Raji (cell line): ENCODE data around the gene CMTM6.

Source experiments
- POLR2A ChIP-seq: IDR thresholded peaks from 2 replicates; pipeline ENCODE4 v1.6.1; 2011; ENCODE audit warnings: low read depth, low read length, control low read depth; ENCODE audit not compliant: insufficient read depth

The CMTM6 gene

DNA sequence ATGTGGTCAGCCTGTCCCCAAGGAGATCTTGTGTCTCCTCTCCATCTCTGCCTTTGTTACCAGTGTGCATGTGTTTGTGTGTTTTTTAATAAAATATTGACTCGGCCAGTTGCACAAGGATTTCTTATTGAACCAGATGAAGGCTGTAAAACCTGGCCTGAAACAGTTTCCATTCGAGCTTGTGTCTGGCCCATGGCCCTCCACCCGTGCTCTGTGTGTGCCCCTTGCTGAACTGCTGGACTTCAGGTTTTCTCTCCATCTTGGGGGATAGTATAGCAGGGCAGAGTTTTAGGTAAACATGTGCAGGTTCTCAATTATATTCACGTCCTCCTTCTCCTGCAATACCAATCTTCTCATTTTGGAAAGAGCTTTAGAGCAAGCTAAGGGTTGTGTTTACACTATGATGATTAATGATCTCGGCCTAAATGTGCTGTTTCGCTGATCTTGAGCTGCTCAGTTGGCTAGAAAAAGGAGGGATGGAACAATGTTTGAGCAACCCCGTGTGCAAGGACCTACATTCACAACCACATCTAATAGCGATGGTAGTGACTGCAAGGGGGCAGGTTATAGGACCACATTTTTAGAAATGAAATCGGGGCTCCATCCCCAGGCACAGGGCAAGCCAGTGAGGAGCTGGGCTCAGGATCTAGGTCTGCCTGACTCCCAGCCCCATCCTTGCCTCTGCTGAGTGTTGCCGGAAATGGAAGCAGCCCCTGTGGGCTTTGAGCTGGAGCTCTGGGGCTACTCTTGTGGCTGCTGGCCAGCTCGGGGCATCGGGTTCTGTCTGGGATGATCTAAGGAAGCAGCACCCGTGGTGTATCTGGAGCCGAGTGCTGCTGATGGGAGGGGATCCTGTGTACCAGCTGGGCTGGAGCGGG is 47.7 kb downstream of the CMTM6 start:
- TF ChIP-seq POLR2A, result no peak

- no peak for TF ChIP-seq POLR2A
Measured at GRCh38 chr3:32454111-32454510, 48.5 kb downstream of the CMTM6 start.

DNA sequence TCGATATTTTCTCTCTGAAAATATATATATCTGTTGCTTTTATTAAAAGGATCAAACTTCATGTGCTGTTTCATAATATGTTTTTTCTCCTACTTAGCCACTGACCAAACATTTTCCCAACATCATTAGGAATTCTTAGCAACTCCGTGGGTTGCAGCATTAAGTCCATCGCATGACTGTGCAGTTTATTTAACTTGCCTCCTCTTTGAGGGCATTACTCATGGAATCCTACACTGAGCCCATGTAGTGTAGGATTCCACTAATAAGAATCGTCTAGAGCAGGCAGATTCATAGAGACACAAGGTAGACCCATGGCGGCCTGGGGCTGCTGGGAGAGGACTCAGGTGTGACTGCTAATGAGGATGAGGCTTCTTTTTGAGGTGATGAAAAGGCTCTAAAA is 49.3 kb downstream of the CMTM6 start:
- no peak for TF ChIP-seq POLR2A

DNA sequence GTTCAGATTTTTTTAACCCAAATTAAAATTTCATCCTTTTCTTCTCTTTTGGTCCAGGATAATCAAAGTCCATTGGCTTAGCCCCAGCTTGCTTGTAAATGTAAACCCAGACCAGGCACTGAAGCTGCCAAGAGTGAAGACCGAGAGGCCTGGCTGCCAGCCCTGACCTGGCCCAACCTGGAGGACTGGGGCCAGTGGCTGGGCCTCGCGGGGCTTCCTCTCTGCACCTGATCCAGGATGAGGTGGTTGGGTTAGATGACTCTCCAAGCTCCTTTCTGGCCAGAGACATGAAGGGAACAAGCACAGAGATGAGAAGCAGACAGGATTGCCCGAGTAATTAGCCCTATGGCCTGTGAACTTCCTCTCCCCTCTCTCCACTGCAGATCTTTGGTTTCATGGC is 50.6 kb downstream of the CMTM6 start:
- no peak for TF ChIP-seq POLR2A

DNA sequence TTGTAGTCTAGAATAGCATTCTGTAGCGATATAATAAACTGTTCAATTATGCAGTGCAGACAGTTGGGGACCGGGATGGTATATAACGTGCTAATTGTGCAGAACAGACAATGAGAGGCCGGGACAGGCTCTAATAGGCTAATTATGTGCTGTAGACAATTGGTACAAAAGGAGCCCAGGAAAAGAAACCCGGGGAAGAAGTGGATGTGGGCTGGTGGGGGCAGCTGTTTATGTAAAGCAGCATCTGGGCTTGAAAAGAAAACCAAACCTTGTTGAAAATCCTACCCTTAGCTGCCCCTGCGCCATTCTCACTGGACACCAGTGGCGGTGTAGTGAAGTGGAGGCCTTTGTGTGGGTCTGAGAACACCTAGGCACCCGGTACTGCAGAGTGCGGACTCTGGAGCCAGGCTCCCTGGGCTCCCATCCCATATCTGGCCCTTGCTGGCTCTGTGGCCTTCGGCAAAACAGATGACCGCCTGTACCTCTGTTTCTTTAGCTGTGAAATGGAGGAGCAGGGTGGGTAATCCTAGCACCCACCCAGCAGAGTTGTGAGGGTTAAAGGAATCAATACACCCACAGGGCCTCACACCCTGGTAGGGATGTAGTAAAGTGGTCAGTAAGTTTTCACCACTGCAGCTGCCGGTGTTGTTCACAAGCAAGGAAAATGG is 51.5 kb downstream of the CMTM6 start:
- no peak for TF ChIP-seq POLR2A

DNA sequence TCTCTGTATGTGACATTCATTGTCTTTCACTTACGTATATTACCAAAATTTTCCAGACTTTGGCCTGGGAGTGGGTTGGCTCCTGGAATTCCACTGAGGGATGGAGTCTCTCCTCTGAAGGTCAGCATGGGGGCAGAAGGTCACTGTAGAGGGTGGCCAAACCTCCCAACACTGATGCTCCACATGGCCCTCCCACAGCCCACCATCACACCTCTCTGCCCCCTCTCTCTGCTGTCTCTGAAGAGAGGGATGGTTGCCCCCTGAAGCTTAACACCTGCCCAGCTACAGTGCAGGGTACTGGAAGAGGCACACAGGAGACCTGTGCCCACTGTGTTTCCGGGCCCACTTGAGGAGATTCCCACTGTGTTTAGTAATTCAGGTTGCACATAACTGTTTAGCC is 52.2 kb downstream of the CMTM6 start:
- TF ChIP-seq POLR2A, result no peak

DNA sequence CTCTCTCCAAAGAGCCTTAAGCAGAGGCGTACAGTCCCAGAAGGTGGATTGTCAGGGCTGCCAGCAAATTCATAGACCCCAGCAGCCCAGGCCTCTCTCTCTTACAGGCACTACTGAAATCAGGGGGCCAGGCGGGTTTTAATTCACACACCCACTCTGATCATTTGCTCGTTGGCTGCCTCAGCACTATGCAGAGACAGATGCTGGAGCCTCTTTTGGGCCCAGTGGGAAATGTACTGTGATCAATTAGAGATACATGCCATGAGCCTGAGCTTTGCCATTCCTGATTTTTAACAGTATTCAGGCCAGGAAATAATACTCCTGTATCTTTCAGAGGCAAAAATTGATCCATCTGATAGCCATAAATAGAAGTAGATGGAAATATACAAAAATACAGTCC is 53.0 kb downstream of the CMTM6 start:
- TF ChIP-seq POLR2A, result no peak

DNA sequence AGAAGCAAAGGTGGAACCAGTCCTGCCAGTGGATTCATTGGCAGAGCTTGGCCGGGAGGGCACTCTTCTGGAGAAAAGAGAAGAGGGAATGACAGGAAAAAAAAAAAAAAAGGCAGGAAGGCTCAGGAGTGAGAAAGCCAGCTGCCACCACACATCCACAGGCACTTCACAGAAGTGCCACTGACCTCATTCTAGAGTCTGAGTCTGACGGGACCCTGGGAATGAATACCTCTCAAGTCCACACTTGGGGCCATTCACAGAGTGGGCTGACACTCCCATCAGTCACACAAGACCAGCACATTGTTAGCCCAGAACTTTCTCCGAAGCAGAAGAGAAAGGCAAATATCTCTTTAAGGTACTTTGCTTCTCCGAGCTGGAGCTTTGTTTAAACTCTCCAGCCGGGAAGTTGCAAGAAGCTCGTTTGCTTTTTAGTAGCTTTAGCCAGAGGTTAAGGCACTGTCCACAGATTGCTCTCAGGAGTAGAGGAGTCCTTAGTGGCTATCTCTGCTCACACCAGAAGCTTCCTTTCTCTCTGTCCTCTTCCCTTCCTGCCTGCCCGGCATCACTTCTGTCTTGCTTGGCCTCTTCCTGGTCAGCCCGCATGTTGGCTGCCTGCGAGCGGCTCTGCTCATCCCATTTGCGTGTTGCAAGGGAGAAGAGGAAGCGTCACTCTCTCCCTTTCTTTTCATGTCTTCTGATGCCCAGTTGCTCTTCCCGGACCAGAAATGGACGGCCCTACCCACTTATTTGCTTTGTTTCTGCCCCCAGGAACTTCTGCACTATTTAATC is 53.8 kb downstream of the CMTM6 start:
- TF ChIP-seq POLR2A, result no peak

DNA sequence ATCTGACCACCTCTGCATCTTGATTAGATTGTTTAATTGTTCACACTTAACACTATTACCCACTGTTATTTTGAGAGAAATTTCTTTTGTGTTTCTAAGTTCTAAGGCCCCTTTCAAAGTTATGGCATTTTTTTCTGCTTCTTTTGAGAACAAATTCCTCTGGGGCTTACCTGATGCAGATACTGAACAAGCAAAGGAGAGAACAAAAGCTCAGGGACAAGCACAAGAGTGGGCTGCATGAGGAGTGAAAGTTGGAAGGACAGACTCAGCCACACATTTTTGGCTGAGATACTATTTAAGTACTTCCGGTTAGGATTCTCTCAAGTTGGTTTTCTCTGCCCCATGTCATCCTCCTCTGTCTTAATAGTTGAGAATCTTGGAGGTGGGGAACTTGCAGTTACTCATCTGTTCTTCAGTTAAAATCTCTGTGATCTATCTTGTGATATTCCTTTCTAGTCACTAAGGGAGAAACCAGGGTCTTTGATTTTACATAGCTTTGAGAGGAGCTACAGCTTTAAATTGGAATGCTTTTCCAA is 54.7 kb downstream of the CMTM6 start:
- no peak for TF ChIP-seq POLR2A

GRCh38 chr3:32443478-32443877 is 59.2 kb downstream of the CMTM6 start:
- no peak for TF ChIP-seq POLR2A

- TF ChIP-seq POLR2A, result no peak
Measured at GRCh38 chr3:32442766-32443165, 59.9 kb downstream of the CMTM6 start.

DNA sequence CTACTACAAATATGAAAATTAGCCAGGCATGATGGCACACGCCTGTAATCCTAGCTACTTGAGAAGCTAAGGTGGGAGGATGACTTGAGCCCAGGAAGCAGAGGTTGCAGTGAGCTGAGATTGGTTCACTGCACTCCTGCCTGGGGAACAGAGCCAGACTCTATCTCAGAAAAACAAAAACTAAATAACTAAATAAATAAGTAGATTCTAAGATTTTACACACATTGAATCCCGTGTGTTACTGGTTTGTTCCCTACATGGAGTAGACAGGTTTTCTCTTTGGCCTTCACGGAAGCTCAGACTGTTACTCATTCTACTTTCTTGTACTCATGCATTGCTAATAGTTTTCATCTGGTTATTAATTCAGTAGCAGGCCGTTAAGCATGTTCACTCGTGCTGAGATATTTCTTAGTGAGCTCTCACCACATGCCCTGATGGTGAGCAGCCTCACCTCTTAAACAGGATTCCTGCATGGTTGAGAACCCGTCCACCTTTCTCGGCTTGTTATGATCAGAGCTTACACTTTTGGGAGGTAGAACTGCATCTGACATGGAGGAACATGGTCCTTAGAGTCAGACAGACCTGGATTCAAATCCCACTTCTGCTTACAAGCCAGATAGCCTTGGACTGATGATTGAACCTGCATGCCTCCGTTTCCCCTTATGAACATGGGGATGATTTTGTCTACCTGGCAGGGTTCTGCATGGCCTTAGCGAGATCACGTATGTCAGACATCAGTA is 61.9 kb downstream of the CMTM6 start:
- no peak for TF ChIP-seq POLR2A

DNA sequence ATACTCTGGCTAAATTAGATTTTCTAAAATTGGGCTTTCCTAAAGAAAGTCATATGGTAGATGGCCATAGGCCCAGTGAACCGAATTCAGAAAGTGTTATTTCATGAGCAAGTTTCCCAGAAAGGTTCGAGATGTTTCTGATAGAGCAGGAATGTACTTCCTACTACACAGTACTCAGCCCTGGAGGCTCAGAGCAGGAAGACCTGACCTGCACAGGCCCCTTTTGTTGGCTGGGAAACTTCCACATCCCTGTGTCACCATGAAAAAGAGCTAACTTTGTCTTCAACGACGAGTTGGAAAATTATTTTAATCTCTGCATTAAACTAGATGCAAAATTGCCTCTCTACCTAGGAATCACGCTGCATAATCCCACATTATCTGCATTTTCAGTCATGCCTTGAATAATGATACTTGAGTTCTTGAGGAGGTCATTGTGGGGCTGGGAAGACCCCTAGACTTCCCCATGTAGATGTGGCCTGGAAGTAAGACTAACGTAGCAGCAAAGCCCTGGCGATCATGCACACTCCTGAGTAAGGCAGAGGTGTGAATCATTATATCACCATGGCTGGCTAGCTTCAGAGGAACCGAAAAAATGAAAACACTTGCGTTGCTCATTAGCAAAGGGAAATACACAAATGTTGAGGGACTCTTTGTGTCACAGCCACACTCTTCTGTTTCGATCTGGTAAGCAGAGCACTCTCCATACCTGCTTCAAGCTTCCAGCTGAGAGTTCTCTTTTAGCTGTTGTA is 63.9 kb downstream of the CMTM6 start:
- no peak for TF ChIP-seq POLR2A

DNA sequence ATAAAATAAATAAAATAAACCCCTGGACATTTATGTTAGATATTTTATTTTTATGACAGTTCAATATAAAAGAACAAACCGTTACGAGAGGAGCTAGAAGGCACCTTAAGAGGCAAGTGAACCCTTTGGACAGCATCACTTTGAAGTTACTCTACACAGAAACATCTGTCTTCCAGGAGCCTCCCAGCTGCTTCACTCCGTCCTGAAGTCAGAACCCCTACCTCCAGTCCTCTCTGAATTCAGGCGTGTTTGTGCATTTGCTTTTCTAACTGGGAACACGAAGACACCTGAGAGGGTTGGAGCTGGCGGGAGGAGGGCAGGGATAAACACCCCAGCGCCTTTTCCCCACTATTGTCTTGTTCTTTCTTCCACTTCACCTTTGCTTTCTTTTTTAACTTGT is 64.8 kb downstream of the CMTM6 start:
- no peak for TF ChIP-seq POLR2A
